Stimulated activated effector memory CD8-positive, alpha-beta T cell treated with anti-CD3 and anti-CD28 coated beads, Interleukin-12 subunit alpha, Interleukin-12 subunit beta, amount 100 ng/mL, for 72 hours (primary cell): ENCODE measurements around the gene MPHOSPH9.
"Not testable (repeated sequence)": the region's sequence is repeated elsewhere in the genome, so short reads cannot be mapped to it uniquely, and the experiment has no call there.

Experiments used
- ATAC-seq: fragments of 150-1000 bp; cut with Tn5 transposase; 2 replicates; pipeline ENCODE4 v1.10.0; 2021
- DNase-seq, 2 donors: peaks; one replicate each; pipeline ENCODE4 v3.0.0; 2021 to 2022; ENCODE audit warnings: low spot score in 2 of 2
- H3K27ac Mint-ChIP-seq: one replicate; pipeline ENCODE4 v1.8.0; 2022; ENCODE audit warnings: mild to moderate bottlenecking, mixed read lengths
- H3K36me3 Mint-ChIP-seq: one replicate; pipeline ENCODE4 v1.8.0; 2022; ENCODE audit warnings: mild to moderate bottlenecking, mixed read lengths
- H3K4me1 Mint-ChIP-seq: one replicate; pipeline ENCODE4 v1.8.0; 2022; ENCODE audit warnings: mixed read lengths
- H3K4me3 Mint-ChIP-seq: one replicate; pipeline ENCODE4 v1.8.0; 2022; ENCODE audit warnings: mild to moderate bottlenecking, mixed read lengths
- H3K9me3 Mint-ChIP-seq: one replicate; pipeline ENCODE4 v1.8.0; 2022; ENCODE audit warnings: mixed read lengths

Gene MPHOSPH9

DNA sequence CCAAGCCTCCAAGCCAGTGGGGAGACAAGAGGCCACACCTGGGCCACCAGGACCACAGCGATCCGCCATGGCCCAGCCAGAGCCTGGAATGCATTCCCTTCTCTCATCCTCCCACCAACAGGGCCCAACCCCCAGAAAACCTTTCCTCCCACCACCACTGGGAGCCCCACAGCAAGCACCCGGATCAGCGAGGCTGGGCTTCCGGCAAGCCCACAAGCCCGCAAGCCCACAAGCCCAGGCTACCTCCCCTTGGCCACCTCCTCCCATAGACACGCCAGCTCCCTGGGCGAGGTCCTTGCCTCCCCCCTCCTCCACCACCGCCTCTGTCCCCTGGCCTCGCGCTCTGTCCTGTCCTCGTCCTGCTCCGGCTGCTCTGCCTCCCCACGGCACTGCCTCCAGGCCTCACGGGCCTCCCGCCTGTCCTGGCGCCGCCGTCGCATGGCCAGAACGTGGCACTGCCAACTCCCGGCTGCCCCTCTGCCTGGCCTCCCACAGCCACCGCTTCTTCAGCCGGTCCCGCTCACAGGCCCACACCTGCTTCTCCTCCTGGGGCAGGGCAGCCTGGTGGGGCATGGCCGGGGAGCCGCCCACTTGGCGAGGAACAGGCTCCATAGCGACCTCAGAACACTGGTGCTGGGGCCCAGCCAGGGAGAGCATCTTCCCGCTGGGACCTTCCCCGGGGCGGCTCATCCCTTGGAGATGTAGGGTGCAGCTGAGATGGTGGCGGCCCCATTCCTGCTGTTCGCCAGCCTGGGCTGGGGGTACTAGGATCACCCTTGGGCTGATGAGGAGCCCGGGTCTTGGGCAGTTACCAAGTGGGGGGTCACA is 33.1 kb upstream of the MPHOSPH9 start:
- Mint-ChIP-seq H3K9me3 (no peaks in the 10 kb centered on the region), H3K27ac (no peak overlapping the region), H3K4me1 (peaks cover 25% of the 10 kb centered on the region), H3K4me3 (no peak overlapping the region), H3K36me3 (peaks cover 21% of the 10 kb centered on the region)
- no peak for DNase-seq
- no peak for ATAC-seq

DNA sequence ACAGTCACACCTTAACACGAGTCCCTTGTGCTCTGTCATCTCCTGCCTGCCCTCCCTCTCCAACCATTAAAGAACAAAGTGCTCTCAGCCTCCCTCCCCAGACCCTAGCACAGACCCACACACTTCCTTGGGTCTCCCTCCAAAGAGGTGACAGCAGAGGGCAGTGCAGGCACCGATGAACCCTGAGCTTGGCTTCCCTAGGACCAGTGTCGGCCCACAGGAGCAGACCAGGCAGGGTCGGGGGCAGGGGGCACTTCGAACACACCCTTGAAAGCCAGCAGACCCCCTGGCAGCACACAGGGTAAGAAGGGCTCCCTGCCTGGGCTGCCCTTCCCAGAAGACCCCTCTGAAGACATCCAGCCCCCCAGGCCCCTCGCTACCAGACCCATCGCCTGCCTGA is 31.7 kb upstream of the MPHOSPH9 start:
- peak; percentile 31 for ATAC-seq
- peaks cover 35% of the 10 kb centered on the region for H3K36me3 Mint-ChIP-seq
- DNase-seq: no peak
- H3K27ac Mint-ChIP-seq: no peak overlapping the region
- H3K4me1 Mint-ChIP-seq: peaks cover 16% of the 10 kb centered on the region
- no peaks in the 10 kb centered on the region for H3K9me3 Mint-ChIP-seq
- no peak overlapping the region for H3K4me3 Mint-ChIP-seq

DNA sequence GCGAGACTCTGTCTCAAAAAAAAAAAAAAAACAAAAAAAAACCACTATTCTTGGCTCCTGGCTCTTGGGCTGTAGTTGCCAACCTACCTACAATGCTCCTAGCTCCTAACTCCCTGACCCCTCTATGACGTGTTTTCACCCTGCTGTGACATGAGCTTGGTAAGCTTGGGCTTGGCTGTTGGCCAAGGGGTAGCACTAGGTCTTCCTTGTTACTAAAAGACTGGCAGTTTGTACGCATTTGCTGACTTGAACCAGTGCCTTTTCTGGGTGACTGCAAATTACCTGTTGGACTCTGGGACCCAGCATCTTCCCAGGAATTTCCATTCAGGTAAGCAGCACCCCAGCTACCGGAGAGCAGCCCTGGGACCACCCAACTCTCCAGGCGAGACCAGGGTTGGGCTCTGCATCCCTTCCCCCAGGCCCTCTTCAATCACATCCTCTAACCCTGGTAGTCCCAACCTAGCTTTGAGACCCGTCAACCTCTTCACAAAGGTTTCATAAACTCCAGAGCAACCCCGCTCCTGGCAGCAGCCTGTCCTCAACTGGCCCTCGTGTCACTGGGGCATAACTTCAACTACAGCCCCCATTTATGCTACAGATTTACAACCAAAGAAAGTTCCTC is 30.4 kb upstream of the MPHOSPH9 start:
- ATAC-seq: no peak
- no peak for DNase-seq
- H3K27ac Mint-ChIP-seq: no peak overlapping the region
- peaks cover 48% of the 10 kb centered on the region for H3K36me3 Mint-ChIP-seq
- no peak overlapping the region for H3K4me3 Mint-ChIP-seq
- H3K4me1 Mint-ChIP-seq: peaks cover 11% of the 10 kb centered on the region
- H3K9me3 Mint-ChIP-seq: no peaks in the 10 kb centered on the region

DNA sequence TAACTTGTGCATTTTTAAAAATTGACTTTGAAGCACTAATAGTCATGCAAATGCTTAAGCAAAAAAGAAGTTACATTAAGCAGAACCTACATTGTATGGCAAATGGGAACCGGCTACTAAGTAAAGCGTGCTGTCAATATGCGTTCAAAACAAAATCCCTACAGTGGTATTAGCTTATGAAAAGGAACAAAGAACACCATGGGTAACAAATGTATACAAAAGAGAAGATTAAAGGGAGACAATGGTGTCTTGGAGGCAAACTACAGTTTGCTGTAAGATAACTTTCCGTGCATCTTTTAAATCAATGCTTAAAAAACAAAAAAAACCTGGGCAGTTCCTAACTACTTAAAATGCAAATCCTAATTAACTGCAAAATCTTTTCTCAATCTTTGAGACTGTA is 28.3 kb upstream of the MPHOSPH9 start:
- no peaks in the 10 kb centered on the region for H3K9me3 Mint-ChIP-seq

DNA sequence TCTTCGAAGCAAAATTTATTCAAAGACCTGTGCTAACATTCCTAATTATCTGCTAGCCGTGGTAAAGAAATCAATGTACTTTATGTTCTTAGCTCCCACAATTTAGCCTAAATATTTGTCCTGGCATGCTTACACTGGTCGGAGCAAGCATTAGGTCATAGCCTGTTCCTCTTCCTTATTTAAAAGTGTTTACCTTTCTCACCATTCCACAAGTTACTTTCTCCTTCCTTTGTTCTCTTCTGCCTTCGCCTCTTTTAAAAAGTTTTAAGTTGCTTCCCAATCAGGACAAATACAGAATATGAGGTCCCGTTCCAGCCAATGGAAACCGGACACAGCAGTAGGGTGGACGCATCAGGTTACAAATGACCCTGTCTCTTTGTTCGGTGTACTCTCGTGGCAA is 27.1 kb upstream of the MPHOSPH9 start:
- Mint-ChIP-seq H3K4me3 (no peak overlapping the region), H3K9me3 (no peaks in the 10 kb centered on the region), H3K27ac (no peak overlapping the region), H3K4me1 (peaks cover 6% of the 10 kb centered on the region), H3K36me3 (peaks cover 81% of the 10 kb centered on the region)
- no peak for DNase-seq
- no peak for ATAC-seq

More for the DNA sequence above, 28.3 kb upstream of the MPHOSPH9 start:
- Mint-ChIP-seq H3K27ac (no peak overlapping the region), H3K36me3 (peaks cover 70% of the 10 kb centered on the region), H3K4me1 (peaks cover 6% of the 10 kb centered on the region), H3K4me3 (no peak overlapping the region)
- ATAC-seq: no peak
- no peak for DNase-seq

DNA sequence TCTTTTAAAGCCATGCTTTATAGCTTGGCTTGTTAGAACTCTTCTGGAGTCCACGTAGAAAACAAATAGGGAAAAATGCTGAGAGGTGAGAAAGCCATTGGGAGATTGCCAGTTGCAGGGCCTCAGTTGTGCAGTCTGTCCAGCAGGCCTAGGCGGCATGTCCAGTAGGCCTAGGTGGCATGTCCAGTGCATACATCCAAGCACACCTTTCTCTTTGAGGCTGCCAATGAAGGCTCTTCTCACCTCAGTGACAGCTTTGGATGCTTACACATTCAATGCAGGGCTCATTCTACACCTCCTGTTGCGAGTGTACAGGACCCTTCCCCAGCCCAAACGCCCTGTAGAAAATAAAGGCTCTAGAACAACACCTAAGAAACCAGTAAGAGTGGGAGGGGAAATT is 25.7 kb upstream of the MPHOSPH9 start:
- Mint-ChIP-seq H3K9me3 (no peaks in the 10 kb centered on the region), H3K27ac (no peak overlapping the region), H3K4me3 (no peak overlapping the region), H3K4me1 (peaks cover 2% of the 10 kb centered on the region), H3K36me3 (peaks cover 89% of the 10 kb centered on the region)
- DNase-seq (no peak), ATAC-seq (no peak)

DNA sequence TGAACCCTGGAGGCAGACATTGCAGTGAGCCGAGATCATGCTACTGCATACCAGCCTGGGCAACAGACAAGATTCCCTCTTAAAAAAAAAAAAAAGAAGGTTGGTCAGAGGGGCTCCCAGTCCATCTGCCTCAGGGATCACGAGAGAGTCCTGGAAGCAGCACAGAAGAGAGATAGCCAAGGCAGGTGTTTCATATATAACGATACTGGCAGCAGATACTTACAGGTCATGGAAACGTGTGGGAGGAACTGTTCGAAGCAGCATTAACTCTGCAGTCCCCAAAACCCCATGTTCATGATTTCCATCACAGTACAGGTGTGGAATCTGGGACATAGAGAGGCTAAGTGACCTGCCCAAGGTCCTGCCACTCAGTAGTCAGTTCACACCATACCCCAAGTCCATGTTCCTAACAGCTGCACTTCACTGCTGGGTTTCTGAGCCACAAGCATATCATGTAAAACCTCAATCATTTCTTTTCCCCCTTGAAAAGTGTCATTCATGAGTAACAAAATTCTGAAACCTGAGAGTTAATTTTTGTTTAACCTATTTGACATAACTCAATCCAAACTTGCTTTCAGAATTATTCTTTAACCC is 22.0 kb upstream of the MPHOSPH9 start:
- Mint-ChIP-seq H3K4me3 (no peak overlapping the region), H3K27ac (peak overlapping the region; percentile 50), H3K4me1 (peaks cover 24% of the 10 kb centered on the region), H3K36me3 (peaks cover 76% of the 10 kb centered on the region), H3K9me3 (no peaks in the 10 kb centered on the region)
- ATAC-seq (no peak), DNase-seq (no peak)

DNA sequence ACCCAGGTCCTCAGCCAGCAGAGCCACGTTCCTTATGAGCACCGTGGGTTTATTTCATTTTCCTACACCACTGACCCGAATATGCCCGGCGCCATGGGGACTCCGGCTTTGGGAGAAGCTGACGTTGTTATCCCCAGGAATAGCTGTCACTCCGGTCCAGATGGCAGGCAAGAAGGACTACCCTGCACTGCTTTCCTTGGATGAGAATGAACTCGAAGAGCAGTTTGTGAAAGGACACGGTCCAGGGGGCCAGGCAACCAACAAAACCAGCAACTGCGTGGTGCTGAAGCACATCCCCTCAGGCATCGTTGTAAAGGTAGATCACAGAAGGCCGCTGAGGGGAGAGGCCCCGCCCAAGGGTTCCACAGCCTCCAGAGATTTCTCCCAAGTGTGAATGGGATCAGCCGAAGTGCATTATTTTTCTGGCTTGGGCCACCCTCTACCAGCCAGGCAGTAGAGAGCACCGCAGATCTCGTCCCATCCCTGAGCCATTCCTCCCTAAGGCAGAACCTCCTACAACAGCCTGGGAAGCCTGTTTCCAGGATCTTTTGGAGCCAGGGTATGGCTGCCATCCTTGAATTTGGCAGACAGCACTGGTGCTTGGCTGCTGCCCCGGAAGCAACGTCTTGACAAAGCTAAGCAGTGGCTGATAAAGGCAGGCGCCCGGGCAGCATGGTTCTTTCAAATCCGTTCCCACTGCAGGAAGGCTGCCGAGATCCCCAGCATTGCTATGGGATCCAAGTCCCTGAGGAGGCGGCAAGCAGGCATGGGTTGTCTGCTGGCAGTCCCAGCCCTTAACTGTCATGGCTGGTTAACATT is 20.9 kb upstream of the MPHOSPH9 start:
- DNase-seq (no peak), ATAC-seq (no peak)
- H3K9me3 Mint-ChIP-seq: no peaks in the 10 kb centered on the region
- H3K27ac Mint-ChIP-seq: peak overlapping the region; percentile 17
- H3K36me3 Mint-ChIP-seq: peaks cover 71% of the 10 kb centered on the region
- H3K4me1 Mint-ChIP-seq: peaks cover 29% of the 10 kb centered on the region
- no peak overlapping the region for H3K4me3 Mint-ChIP-seq

DNA sequence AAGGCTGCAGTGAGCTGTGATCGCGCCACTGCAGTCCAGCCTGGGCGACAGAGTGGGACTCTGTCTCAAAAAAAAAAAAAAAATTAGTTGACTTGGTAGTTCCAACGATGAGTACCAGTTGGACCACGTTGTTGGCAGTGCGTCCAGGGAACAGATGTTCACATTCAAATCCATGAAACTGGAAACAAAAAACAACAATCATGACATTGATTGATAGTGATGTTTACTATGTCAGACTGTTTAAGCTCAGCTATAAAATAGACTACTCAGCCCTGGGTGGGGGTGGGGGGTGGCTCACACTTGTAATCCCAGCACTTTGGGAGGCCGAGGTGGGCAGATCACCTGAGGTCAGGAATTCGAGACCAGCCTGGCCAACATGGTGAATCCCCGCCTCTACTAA is 19.4 kb upstream of the MPHOSPH9 start:
- not testable (repeated sequence) for DNase-seq, H3K4me3 Mint-ChIP-seq, H3K9me3 Mint-ChIP-seq, ATAC-seq
- peak overlapping the region; percentile 74 for H3K27ac Mint-ChIP-seq
- H3K36me3 Mint-ChIP-seq: peaks cover 60% of the 10 kb centered on the region
- H3K4me1 Mint-ChIP-seq: peaks cover 41% of the 10 kb centered on the region

DNA sequence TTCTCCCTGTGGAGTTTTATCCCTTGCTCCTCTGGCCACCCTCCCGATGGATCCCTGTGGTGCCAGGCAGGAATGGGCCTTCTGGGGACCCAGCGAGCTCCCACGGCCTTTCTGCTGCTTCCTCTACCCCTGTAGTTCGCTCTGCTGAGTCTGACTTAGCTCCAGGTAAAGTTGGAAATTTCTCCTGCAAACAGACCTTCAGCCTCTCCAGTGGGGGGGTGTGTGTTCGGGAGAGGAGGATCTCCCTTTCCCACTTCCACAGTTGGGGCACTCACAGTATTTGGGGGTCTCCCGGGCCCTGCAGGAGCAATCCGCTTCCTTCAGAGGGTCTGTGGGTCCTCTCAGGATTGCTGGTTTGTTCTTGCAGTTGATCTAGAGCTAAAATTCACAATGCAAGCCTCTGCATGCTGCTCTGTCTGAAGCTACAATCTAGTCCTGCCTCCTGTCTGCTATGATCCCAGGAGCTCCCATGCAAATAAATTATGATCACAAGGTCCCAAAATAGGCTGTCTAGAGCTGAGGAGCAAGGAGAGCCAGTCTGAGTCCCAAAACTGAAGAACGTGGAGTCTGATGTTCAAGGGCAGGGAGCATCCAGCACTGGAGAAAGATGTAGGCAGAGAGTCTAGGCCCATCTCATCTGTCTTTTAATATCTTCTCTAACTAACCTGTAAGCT is 18.6 kb upstream of the MPHOSPH9 start:
- ATAC-seq (no peak), DNase-seq (no peak)
- H3K36me3 Mint-ChIP-seq: peaks cover 57% of the 10 kb centered on the region
- H3K27ac Mint-ChIP-seq: peak overlapping the region; percentile 74
- no peaks in the 10 kb centered on the region for H3K9me3 Mint-ChIP-seq
- peaks cover 47% of the 10 kb centered on the region for H3K4me1 Mint-ChIP-seq
- no peak overlapping the region for H3K4me3 Mint-ChIP-seq

DNA sequence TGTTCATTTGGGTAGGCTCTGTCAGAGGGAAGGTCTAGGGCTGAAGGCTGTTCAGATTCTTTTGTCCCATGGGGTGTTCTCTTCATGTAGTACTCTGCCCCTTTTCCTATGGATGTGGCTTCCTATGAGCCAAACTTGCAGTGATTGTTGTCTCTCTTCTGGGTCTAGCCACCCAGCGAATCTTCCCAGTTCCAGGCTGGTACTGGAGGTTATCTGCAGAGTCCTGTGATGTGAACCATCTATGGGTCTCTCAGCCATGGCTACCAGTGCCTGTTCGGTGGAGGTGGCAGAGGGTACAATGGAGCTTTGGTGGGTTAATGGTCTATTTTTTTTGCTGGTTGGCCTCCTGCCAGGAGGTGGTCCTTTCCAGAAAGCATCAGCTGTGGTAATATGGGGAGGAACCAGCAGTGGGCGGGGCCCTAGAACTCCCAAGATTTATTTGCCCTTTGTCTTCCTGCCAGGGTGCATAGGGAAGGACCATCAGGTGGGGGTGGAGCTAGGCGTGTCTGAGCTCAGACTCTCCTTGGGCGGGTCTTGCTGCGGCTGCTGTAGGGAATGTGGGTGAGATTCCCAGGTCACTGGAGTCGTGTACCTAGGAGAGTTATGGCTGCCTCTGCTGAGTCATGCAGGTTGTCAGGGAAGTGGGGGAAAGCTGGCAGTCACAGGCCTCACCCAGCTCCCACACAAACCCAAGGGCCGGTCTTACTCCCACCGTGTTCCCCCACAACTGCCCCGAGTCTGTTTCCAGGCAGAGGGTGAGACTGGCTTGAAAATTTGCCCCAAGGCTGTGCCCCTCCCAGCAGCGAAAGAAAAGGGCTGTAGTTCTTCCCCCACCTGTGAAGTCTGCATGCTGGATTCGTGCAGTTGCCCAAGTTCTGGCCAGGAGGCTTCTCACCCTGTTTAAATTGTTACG is 17.8 kb upstream of the MPHOSPH9 start:
- Mint-ChIP-seq H3K9me3 (no peaks in the 10 kb centered on the region), H3K36me3 (peaks cover 57% of the 10 kb centered on the region), H3K4me3 (no peak overlapping the region), H3K27ac (peak overlapping the region; percentile 74), H3K4me1 (peaks cover 55% of the 10 kb centered on the region)
- no peak for DNase-seq
- ATAC-seq: no peak

DNA sequence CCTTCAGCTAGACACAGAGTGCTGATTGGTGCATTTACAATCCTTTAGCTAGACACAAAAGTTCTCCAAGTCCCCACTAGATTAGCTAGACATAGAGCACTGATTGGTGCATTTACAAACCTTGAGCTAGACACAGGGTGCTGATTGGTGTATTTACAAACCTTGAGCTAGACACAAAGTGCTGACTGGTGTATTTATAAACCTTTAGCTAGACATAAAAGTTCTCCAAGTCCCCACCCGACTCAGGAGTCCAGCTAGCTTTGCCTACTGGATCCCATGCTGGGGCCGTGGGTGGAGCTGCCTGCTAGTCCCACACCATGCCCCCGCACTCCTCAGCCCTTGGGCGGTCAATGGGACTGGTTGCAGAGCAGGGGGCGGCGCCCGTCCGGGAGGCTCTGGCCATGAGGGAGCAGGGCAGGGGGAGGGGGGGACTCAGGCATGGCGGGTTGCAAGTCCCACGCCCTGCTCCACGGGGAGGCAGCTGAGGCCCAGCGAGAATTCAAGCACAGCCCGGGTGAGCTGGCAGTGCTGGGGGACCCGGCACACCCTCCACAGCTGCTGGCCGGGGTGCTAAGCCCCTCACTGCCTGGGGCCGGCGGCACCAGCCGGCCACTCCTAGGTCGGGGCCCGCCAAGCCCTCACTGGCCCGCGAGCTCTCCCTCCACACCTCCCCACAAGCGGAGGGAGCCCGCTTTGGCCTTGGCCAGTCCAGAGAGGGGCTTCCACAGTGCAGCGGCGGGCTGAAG is 16.2 kb upstream of the MPHOSPH9 start:
- H3K36me3 Mint-ChIP-seq: peaks cover 49% of the 10 kb centered on the region
- not testable (repeated sequence) for H3K9me3 Mint-ChIP-seq, DNase-seq, H3K27ac Mint-ChIP-seq, ATAC-seq, H3K4me3 Mint-ChIP-seq
- peaks cover 63% of the 10 kb centered on the region for H3K4me1 Mint-ChIP-seq

DNA sequence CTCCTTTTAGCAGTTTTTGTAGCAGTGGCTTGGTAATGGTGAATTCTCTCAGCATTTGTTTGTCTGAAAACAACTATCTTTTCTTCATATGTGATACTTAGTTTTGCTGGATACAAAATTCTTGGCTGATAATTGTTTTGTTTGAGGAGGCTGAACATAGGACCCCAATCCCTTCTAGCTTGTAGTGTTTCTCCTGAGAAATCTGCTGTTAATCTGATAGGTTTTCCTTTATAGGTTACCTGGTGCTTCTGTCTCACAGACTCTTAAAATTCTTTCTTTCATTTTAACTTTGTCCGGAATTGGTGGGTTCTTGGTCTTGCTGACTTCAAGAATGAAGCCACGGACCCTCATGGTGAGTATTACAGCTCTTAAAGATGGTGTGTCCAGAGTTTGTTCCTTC is 15.2 kb upstream of the MPHOSPH9 start:
- H3K27ac Mint-ChIP-seq: peak overlapping the region; percentile 74
- DNase-seq, ATAC-seq, H3K9me3 Mint-ChIP-seq, H3K4me3 Mint-ChIP-seq: not testable (repeated sequence)
- peaks cover 58% of the 10 kb centered on the region for H3K4me1 Mint-ChIP-seq
- peaks cover 43% of the 10 kb centered on the region for H3K36me3 Mint-ChIP-seq
